H9 (cell line): ENCODE measurements around the gene KIF1A. TPM values are rescaled to one million over a fixed set of nuclear protein-coding genes. Genes with fewer than 3 reads are reported as not detected.

Source experiments
- DNase-seq: peaks from one replicate; pipeline ENCODE4 v3.0.0-alpha.2; 2017
- H2AFZ ChIP-seq: one replicate; pipeline ENCODE4 v1.6.1; 2013; ENCODE audit warnings: mild to moderate bottlenecking, low read length, control low read depth, moderate library complexity
- H2AK5ac ChIP-seq: 2 replicates; pipeline ENCODE4 v1.6.1; 2013; ENCODE audit warnings: low read length, control low read depth, mixed read lengths; ENCODE audit not compliant: insufficient read length
- H2BK120ac ChIP-seq: one replicate; pipeline ENCODE4 v1.6.1; 2013; ENCODE audit warnings: low read depth, mild to moderate bottlenecking, low read length, control low read depth, inconsistent platforms; ENCODE audit not compliant: poor library complexity, severe bottlenecking
- H2BK12ac ChIP-seq: 2 replicates; pipeline ENCODE4 v1.6.1; 2013; ENCODE audit warnings: low read length, control low read depth, mixed read lengths, low read depth; ENCODE audit not compliant: insufficient read length
- H2BK15ac ChIP-seq: 2 replicates; pipeline ENCODE4 v1.6.1; 2013; ENCODE audit warnings: low read depth, low read length, control low read depth
- H2BK20ac ChIP-seq: one replicate; pipeline ENCODE4 v1.6.1; 2013; ENCODE audit warnings: low read depth, mild to moderate bottlenecking, low read length, control low read depth, inconsistent platforms; ENCODE audit not compliant: poor library complexity, severe bottlenecking
- H2BK5ac ChIP-seq: 2 replicates; pipeline ENCODE4 v1.6.1; 2013; ENCODE audit warnings: low read length, control low read depth, mixed read lengths; ENCODE audit not compliant: insufficient read length
- H3K14ac ChIP-seq: 2 replicates; pipeline ENCODE4 v1.6.1; 2013; ENCODE audit warnings: low read length, control low read depth; ENCODE audit not compliant: insufficient read depth
- H3K18ac ChIP-seq: 2 replicates; pipeline ENCODE4 v1.6.1; 2013; ENCODE audit warnings: low read depth, mild to moderate bottlenecking, mixed read lengths, low read length, control low read depth; ENCODE audit not compliant: insufficient read length
- H3K23ac ChIP-seq: 2 replicates; pipeline ENCODE4 v1.6.1; 2013; ENCODE audit warnings: low read length, control low read depth, mixed read lengths, low read depth; ENCODE audit not compliant: insufficient read length
- H3K23me2 ChIP-seq: 2 replicates; pipeline ENCODE4 v1.6.1; 2013; ENCODE audit warnings: low read depth, mild to moderate bottlenecking, mixed read lengths, low read length, control low read depth; ENCODE audit not compliant: insufficient read length, poor library complexity, severe bottlenecking
- H3K27ac ChIP-seq: 2 replicates; pipeline ENCODE4 v1.5.1; 2013; ENCODE audit warnings: low read length, control low read depth, mixed read lengths, low read depth; ENCODE audit not compliant: insufficient read length
- H3K27me3 ChIP-seq: 2 replicates; pipeline ENCODE4 v1.6.1; 2013; ENCODE audit warnings: low read length, control low read depth, inconsistent platforms; ENCODE audit not compliant: insufficient read depth
- H3K4ac ChIP-seq: 2 replicates; pipeline ENCODE4 v1.6.1; 2013; ENCODE audit warnings: low read depth, mild to moderate bottlenecking, control low read depth, inconsistent platforms, low read length, moderate library complexity
- H3K4me1 ChIP-seq: 2 replicates; pipeline ENCODE4 v1.6.1; 2013; ENCODE audit warnings: low read length, control low read depth, inconsistent platforms; ENCODE audit not compliant: insufficient read depth
- H3K4me2 ChIP-seq: 2 replicates; pipeline ENCODE4 v1.6.1; 2013; ENCODE audit warnings: low read length, control low read depth, mixed read lengths; ENCODE audit not compliant: insufficient read length, insufficient read depth
- H3K56ac ChIP-seq: 2 replicates; pipeline ENCODE4 v1.6.1; 2013; ENCODE audit warnings: low read depth, mild to moderate bottlenecking, mixed read lengths, low read length, control low read depth; ENCODE audit not compliant: insufficient read length
- H3K79me1 ChIP-seq: 2 replicates; pipeline ENCODE4 v1.6.1; 2013; ENCODE audit warnings: low read depth, mild to moderate bottlenecking, moderate library complexity, low read length, control low read depth, inconsistent platforms; ENCODE audit not compliant: insufficient read depth, poor library complexity, severe bottlenecking
- H3K79me2 ChIP-seq: 2 replicates; pipeline ENCODE4 v1.6.1; 2013; ENCODE audit warnings: low read length, control low read depth, inconsistent platforms; ENCODE audit not compliant: insufficient read depth
- H3K9ac ChIP-seq: 2 replicates; pipeline ENCODE4 v1.6.1; 2013; ENCODE audit warnings: low read length, control low read depth, mixed read lengths; ENCODE audit not compliant: insufficient read length; ENCODE audit errors: extremely low read depth
- H3K9me3 ChIP-seq: one replicate; pipeline ENCODE4 v1.6.1; 2013; ENCODE audit warnings: low read depth, low read length, inconsistent platforms; ENCODE audit not compliant: control insufficient read depth
- H3T11ph ChIP-seq: one replicate; pipeline ENCODE4 v1.6.1; 2013; ENCODE audit warnings: mild to moderate bottlenecking, low read length, control low read depth, inconsistent platforms
- H4K20me1 ChIP-seq: one replicate; pipeline ENCODE4 v1.6.1; 2013; ENCODE audit not compliant: control insufficient read depth, insufficient read length, insufficient read depth
- H4K5ac ChIP-seq: 2 replicates; pipeline ENCODE4 v1.6.1; 2013; ENCODE audit warnings: low read depth, mild to moderate bottlenecking, mixed read lengths, low read length, control low read depth; ENCODE audit not compliant: insufficient read length
- H4K8ac ChIP-seq: replicated peaks from 2 replicates; pipeline ENCODE4 v1.6.1; 2013; ENCODE audit warnings: low read length, control low read depth, mixed read lengths, low read depth; ENCODE audit not compliant: insufficient read length
- H4K91ac ChIP-seq: 2 replicates; pipeline ENCODE4 v1.6.1; 2013; ENCODE audit warnings: low read depth, mild to moderate bottlenecking, moderate library complexity, mixed read lengths, low read length, control low read depth; ENCODE audit not compliant: insufficient read length
- H3K27ac Mint-ChIP-seq, 3 experiments: 2 replicates in 2 of 3; 3 replicates in 1 of 3; pipeline ENCODE4 v1.8.0; 2020 to 2021; ENCODE audit warnings: mixed read lengths in 3 of 3, mild to moderate bottlenecking in 1 of 3, moderate library complexity in 1 of 3
- H3K27me3 Mint-ChIP-seq: 2 replicates; pipeline ENCODE4 v1.8.0; 2021; ENCODE audit warnings: low read depth, mild to moderate bottlenecking, moderate library complexity, mixed read lengths
- H3K36me3 Mint-ChIP-seq, 3 experiments: 2 replicates in 2 of 3; 3 replicates in 1 of 3; pipeline ENCODE4 v1.8.0; 2020 to 2021; ENCODE audit warnings: low read depth in 3 of 3, mixed read lengths in 3 of 3; ENCODE audit not compliant: insufficient read depth in 1 of 3
- H3K4me1 Mint-ChIP-seq, 2 experiments: 2 replicates each; pipeline ENCODE4 v1.8.0; 2020; ENCODE audit warnings: mixed read lengths in 2 of 2
- H3K4me3 Mint-ChIP-seq, 2 experiments: 2 replicates in 1 of 2; 3 replicates in 1 of 2; pipeline ENCODE4 v1.8.0; 2020 to 2021; ENCODE audit warnings: mild to moderate bottlenecking in 2 of 2, mixed read lengths in 2 of 2, moderate library complexity in 1 of 2
- H3K9me3 Mint-ChIP-seq, 2 experiments: 2 replicates in 1 of 2; 3 replicates in 1 of 2; pipeline ENCODE4 v1.8.0; 2020; ENCODE audit warnings: mild to moderate bottlenecking in 2 of 2, mixed read lengths in 2 of 2, moderate library complexity in 1 of 2
- WGBS: extraction: QIAGEN DNeasy Blood & Tissue Kit; methylation state at CpG from one replicate; pipeline ENCODE4 v1.1.7; 2013; ENCODE audit warnings: missing lambda C conversion rate, low lambda C conversion rate, mixed read lengths; ENCODE audit not compliant: insufficient read length; ENCODE audit errors: extremely low coverage; 5-methylcytosine and 5-hydroxymethylcytosine counted together
- total RNA-seq: library from RNA; stranded (reverse); gene quantifications from 2 replicates; pipeline ENCODE4 v1.2.1, GENCODE V29; 2021
- TF ChIP-seq, protein P1 (sequence below): fragments of 200-600 bp; sonication (generic); conservative IDR thresholded peaks from 3 replicates; pipeline ENCODE4 v1.8.0; 2021; ENCODE audit warnings: antibody characterized with exemption, mild to moderate bottlenecking

KIF1A gene
- total RNA-seq, 1 experiment from 2014 or later = 204 TPM

GRCh38 chr2:240705204-240705791 is 114.7 kb downstream of the KIF1A start:
- no peak overlapping the region for H2BK5ac ChIP-seq
- no CpG with 5 or more reads among the region's 12 CpGs for WGBS
- no peaks in the 10 kb centered on the region for H3K79me2 ChIP-seq
- no peak overlapping the region for H3K4ac ChIP-seq
- H2AFZ ChIP-seq = no peak overlapping the region
- Mint-ChIP-seq H3K4me1 (peaks cover 0 to 10% of the 10 kb centered on the region in 2 experiments; a peak in 3 of 4 replicates), H3K4me3 (no peak overlapping the region), H3K9me3 (no peaks in the 10 kb centered on the region; a peak in 1 of 5 replicates), H3K27me3 (peaks cover 12% of the 10 kb centered on the region), H3K27ac (no peak overlapping the region), H3K36me3 (no peaks in the 10 kb centered on the region)
- H3K18ac ChIP-seq = no peak overlapping the region
- no peak overlapping the region for H3K4me2 ChIP-seq
- H3K27ac ChIP-seq = no peak overlapping the region
- no peaks in the 10 kb centered on the region for H3K23me2 ChIP-seq
- H4K20me1 ChIP-seq = no peaks in the 10 kb centered on the region
- no peak overlapping the region for H3K23ac ChIP-seq
- DNase-seq = no peak
- H3K79me1 ChIP-seq = no peaks in the 10 kb centered on the region
- no peak overlapping the region for H3T11ph ChIP-seq
- no peak overlapping the region for H3K14ac ChIP-seq
- no peak overlapping the region for H2BK20ac ChIP-seq
- H2AK5ac ChIP-seq = no peak overlapping the region
- H3K9me3 ChIP-seq = no peaks in the 10 kb centered on the region
- no peak overlapping the region for H2BK15ac ChIP-seq
- no peak overlapping the region for H3K56ac ChIP-seq
- no peak overlapping the region for H2BK12ac ChIP-seq
- no peak overlapping the region for H3K9ac ChIP-seq
- no peak overlapping the region for H4K5ac ChIP-seq
- H4K8ac ChIP-seq = no peak overlapping the region
- TF ChIP-seq, protein P1, sequence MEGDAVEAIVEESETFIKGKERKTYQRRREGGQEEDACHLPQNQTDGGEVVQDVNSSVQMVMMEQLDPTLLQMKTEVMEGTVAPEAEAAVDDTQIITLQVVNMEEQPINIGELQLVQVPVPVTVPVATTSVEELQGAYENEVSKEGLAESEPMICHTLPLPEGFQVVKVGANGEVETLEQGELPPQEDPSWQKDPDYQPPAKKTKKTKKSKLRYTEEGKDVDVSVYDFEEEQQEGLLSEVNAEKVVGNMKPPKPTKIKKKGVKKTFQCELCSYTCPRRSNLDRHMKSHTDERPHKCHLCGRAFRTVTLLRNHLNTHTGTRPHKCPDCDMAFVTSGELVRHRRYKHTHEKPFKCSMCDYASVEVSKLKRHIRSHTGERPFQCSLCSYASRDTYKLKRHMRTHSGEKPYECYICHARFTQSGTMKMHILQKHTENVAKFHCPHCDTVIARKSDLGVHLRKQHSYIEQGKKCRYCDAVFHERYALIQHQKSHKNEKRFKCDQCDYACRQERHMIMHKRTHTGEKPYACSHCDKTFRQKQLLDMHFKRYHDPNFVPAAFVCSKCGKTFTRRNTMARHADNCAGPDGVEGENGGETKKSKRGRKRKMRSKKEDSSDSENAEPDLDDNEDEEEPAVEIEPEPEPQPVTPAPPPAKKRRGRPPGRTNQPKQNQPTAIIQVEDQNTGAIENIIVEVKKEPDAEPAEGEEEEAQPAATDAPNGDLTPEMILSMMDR = no peak
- no peaks in the 10 kb centered on the region for H3K27me3 ChIP-seq
- no peaks in the 10 kb centered on the region for H3K4me1 ChIP-seq
- H2BK120ac ChIP-seq = no peak overlapping the region
- no peak overlapping the region for H4K91ac ChIP-seq
